Stimulated activated CD4-positive, alpha-beta T cell treated with anti-CD3 and anti-CD28 coated beads, TNF-alpha, amount 100 ng/mL, for 24 hours (primary cell): ENCODE measurements around the gene LRRC38.
"Not testable (repeated sequence)": the region's sequence is repeated elsewhere in the genome, so short reads cannot be mapped to it uniquely, and the experiment has no call there.

ENCODE experiments used
- DNase-seq, 3 experiments: peaks; one replicate each; pipeline ENCODE4 v3.0.0-alpha.2; 2020; ENCODE audit warnings: low read depth in 3 of 3

Gene LRRC38

GRCh38 chr1:13513895-13514546 is at the start of gene LRRC38:
Gene LRRC38, minus strand, starts transcription at chr1:13514003. Its CDS starts 410 bp downstream, at chr1:13513593.
- DNase-seq = peak in 1 of 3 experiments; percentile 3

- DNase-seq = not testable (repeated sequence)
These were observed 49.2 kb upstream of the LRRC38 start for GRCh38 chr1:13562981-13563380.

- DNase-seq = no peak
These were observed 46.7 kb upstream of the LRRC38 start for GRCh38 chr1:13560541-13560940.

- no peak for DNase-seq
These were observed 42.5 kb upstream of the LRRC38 start for GRCh38 chr1:13556224-13556764.

- no peak for DNase-seq
These were observed 41.0 kb upstream of the LRRC38 start for GRCh38 chr1:13554798-13555197.

- no peak for DNase-seq
These were observed 36.9 kb upstream of the LRRC38 start for GRCh38 chr1:13550663-13551062.

GRCh38 chr1:13549521-13549920 is 35.7 kb upstream of the LRRC38 start:
- DNase-seq = no peak

GRCh38 chr1:13549021-13549420 is 35.2 kb upstream of the LRRC38 start:
- DNase-seq = no peak

- no peak for DNase-seq
These were observed 34.5 kb upstream of the LRRC38 start for GRCh38 chr1:13548281-13548680.

GRCh38 chr1:13546791-13547190 is 33.0 kb upstream of the LRRC38 start:
- DNase-seq = no peak

- DNase-seq = no peak
These were observed 30.4 kb upstream of the LRRC38 start for GRCh38 chr1:13544221-13544556.

GRCh38 chr1:13543451-13544220 is 29.8 kb upstream of the LRRC38 start:
- no peak for DNase-seq

- DNase-seq = no peak
These were observed 27.8 kb upstream of the LRRC38 start for GRCh38 chr1:13541435-13542215.

GRCh38 chr1:13540866-13541265 is 27.1 kb upstream of the LRRC38 start:
- no peak for DNase-seq

- DNase-seq = no peak
These were observed 25.9 kb upstream of the LRRC38 start for GRCh38 chr1:13539683-13540082.

- DNase-seq = no peak
These were observed 25.0 kb upstream of the LRRC38 start for GRCh38 chr1:13538832-13539231.

GRCh38 chr1:13536571-13536970 is 22.8 kb upstream of the LRRC38 start:
- DNase-seq = no peak

- DNase-seq = no peak
These were observed 21.4 kb upstream of the LRRC38 start for GRCh38 chr1:13535227-13535626.

GRCh38 chr1:13528320-13528719 is 14.5 kb upstream of the LRRC38 start:
- DNase-seq = no peak

GRCh38 chr1:13523780-13524477 is 10.1 kb upstream of the LRRC38 start:
- no peak for DNase-seq

- no peak for DNase-seq
These were observed 7.2 kb upstream of the LRRC38 start for GRCh38 chr1:13520985-13521384.
